SK-N-MC (cell line): Measurements from ENCODE around the gene PPP1R7.
"Not testable (repeated sequence)": the region's sequence is repeated elsewhere in the genome, so short reads cannot be mapped to it uniquely, and the experiment has no call there.

Experiments
- DNase-seq: peaks from one replicate; pipeline ENCODE4 v3.0.0-alpha.2; 2011; ENCODE audit warnings: low read depth, low spot score
- H3K27ac ChIP-seq: fragments of 200-600 bp; sonication (generic); 2 replicates; pipeline ENCODE4 v1.5.1; 2016; ENCODE audit warnings: mixed run types
- H3K36me3 ChIP-seq: fragments of 200-600 bp; sonication (generic); 2 replicates; pipeline ENCODE4 v1.6.1; 2017; ENCODE audit warnings: antibody characterized with exemption, low read length, mixed read lengths; ENCODE audit not compliant: insufficient read depth
- H3K4me3 ChIP-seq: fragments of 200-600 bp; sonication (generic); 2 replicates; pipeline ENCODE4 v1.5.1; 2016
- H3K9ac ChIP-seq: fragments of 200-600 bp; sonication (generic); 2 replicates; pipeline ENCODE4 v1.8.0; 2017; ENCODE audit warnings: mixed run types, mixed read lengths; ENCODE audit not compliant: insufficient read length
- H3K9me3 ChIP-seq: fragments of 200-600 bp; sonication (generic); 2 replicates; pipeline ENCODE4 v1.6.1; 2017; ENCODE audit warnings: low read depth, mild to moderate bottlenecking, antibody characterized with exemption, low read length, moderate library complexity, mixed read lengths
- EZH2 ChIP-seq: fragments of 200-600 bp; sonication (generic); IDR thresholded peaks from one replicate; pipeline ENCODE4 v1.6.1; 2017; ENCODE audit warnings: antibody characterized with exemption
- FOXP2 ChIP-seq: optimal IDR thresholded peaks from 2 replicates; pipeline ENCODE3; 2011; ENCODE audit warnings: mild to moderate bottlenecking, moderate library complexity; ENCODE audit not compliant: insufficient read depth; ENCODE audit errors: extremely low read length, control extremely low read depth
- POLR2AphosphoS5 ChIP-seq: IDR thresholded peaks from 2 replicates; pipeline ENCODE4 v1.6.1; 2012; ENCODE audit warnings: mild to moderate bottlenecking, low read depth, low read length, borderline replicate concordance

The PPP1R7 gene, protein sequence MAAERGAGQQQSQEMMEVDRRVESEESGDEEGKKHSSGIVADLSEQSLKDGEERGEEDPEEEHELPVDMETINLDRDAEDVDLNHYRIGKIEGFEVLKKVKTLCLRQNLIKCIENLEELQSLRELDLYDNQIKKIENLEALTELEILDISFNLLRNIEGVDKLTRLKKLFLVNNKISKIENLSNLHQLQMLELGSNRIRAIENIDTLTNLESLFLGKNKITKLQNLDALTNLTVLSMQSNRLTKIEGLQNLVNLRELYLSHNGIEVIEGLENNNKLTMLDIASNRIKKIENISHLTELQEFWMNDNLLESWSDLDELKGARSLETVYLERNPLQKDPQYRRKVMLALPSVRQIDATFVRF

DNA sequence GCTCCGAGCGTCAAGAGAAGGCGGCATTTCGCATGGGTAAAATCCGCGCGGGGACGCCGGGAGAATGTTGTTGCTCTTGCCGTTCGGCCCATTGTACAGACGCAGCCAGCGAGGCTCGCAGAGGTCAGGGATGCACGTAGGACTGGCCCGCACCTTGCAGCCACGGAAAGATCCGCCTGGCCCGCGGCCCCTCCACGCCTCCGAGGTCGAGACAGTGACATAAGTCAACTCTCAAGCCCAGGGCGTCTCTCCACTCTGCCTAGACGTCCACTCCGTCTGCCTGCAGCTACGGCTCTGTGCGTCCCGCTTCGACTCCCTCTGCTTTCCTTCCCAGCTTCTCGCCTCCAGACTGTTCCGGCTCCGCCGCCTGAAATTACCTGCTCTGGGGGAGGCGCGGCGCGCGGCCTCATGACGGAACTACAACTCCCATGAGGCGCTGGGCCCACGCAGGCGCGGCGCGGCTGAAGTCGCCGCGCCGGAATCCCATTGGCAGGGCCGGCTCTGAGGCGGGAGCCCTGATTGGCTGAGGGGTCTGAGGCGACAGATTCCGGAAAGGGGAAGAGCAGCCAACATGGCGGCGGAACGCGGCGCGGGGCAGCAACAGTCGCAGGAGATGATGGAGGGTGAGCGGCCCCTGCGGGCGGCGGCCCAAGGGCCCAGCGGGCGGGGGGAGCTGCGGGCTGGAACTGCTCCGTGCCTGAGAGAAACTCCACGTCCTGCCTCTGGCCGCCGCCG, at the start of gene PPP1R7:
Gene PPP1R7, plus strand, starts transcription at position 543 of the 735 bp plus-strand sequence. Its CDS starts 29 bp downstream, at position 572.
- H3K4me3 ChIP-seq: peak within 1 kb of the TSS; percentile 92
- peak within 1 kb of the TSS; percentile 82 for H3K9ac ChIP-seq
- H3K9me3 ChIP-seq: no peaks in the 10 kb centered on the region
- H3K27ac ChIP-seq: no peak within 1 kb of the TSS
- TF ChIP-seq EZH2: no peak
- no peak for TF ChIP-seq FOXP2
- peak; percentile 82; the same call in 1 of the 2 replicates for TF ChIP-seq POLR2AphosphoS5
- DNase-seq: peak; percentile 74
- H3K36me3 ChIP-seq: no peaks in the 10 kb centered on the region

DNA sequence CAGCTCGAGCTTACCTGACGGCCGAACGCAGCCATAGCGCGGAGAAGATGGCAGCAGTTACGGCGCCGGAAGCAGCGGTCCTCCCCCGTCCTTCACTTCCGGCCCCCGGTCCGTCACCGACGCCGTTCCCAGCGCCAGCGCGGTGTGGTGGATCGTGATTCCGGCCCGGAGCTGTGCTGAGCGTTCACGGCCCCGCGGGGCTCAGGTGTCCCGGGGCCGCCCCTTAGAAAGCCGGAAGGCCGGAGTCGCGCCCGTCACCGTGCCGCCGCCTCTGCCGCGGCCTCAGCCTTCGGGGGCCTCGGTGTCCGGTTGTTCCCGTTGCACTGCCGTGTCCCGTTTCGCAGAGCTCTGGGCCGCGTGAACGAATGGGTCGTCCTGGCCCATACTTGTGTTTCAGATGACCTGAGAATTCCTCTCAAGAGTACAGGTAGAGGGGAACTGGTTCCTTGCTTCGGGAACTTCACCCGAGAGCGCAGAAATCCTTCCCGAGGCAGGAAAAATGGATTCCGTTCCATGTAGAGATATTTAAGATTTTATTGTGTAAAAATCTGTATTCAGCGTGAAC, 47.9 kb upstream of the PPP1R7 start, which contains the start of gene MTERF4:
Gene MTERF4, minus strand, starts transcription at position 49 of the 565 bp plus-strand sequence. Its CDS starts 14 bp downstream, at position 35.
- Histone ChIP-seq H3K27ac (peak within 1 kb of the TSS; percentile 76; the same call in 1 of the 2 replicates), H3K4me3 (peak within 1 kb of the TSS; percentile 95), H3K36me3 (peaks cover 13% of the 10 kb centered on the region; the same call in 1 of the 2 replicates), H3K9ac (peak within 1 kb of the TSS; percentile 96), H3K9me3 (no peaks in the 10 kb centered on the region)
- TF ChIP-seq POLR2AphosphoS5 (peak; percentile 92), FOXP2 (no peak)
- DNase-seq: peak; percentile 20

DNA sequence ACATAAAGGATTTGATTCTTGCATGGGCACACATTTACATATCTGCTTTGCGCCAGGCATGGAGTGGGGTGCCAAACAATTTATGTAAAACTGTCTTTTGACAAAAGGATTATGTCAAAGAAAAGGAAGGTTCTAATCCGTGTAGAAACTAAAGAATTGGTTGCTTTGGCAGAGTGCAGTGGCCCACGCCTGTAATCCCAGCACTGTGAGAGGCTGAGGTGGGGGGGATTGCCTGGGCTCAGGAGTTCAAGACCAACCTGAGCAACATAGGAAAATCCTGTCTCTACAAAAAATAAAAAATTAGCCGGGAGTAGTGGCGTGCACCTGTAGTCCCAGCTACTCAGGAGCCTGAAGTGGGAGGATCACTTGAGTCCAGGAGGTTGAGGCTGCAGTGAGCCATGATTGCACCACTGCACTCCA, 47.1 kb upstream of the PPP1R7 start:
- no peak for DNase-seq
- no peak for TF ChIP-seq POLR2AphosphoS5
- TF ChIP-seq EZH2: no peak
- no peak for TF ChIP-seq FOXP2
- H3K9ac ChIP-seq: peak overlapping the region; percentile 96
- peaks cover 5% of the 10 kb centered on the region; the same call in 1 of the 2 replicates for H3K36me3 ChIP-seq
- H3K4me3 ChIP-seq: peak overlapping the region; percentile 95
- H3K9me3 ChIP-seq: no peaks in the 10 kb centered on the region
- H3K27ac ChIP-seq: no peak overlapping the region; the same call in 1 of the 2 replicates

DNA sequence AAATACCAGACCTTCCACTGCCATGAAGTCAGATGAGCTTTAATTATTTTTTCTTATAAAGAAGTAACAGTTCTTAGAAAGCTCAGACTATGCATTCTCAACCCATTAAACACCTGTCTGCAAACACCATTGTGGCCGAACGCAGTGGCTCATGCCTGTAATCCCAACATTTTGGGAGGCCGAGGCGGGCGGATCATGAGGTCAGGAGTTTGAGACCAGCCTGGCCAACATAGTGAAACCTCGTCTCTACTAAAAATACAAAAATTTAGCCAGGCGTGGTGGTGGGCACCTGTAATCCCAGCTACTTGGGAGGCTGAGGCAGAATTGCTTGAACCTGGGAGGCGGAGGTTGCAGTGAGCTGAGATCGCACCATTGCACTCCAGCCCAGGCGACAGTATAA, 45.7 kb upstream of the PPP1R7 start:
- H3K9ac ChIP-seq, H3K9me3 ChIP-seq, DNase-seq, H3K27ac ChIP-seq, H3K4me3 ChIP-seq, H3K36me3 ChIP-seq: not testable (repeated sequence)

DNA sequence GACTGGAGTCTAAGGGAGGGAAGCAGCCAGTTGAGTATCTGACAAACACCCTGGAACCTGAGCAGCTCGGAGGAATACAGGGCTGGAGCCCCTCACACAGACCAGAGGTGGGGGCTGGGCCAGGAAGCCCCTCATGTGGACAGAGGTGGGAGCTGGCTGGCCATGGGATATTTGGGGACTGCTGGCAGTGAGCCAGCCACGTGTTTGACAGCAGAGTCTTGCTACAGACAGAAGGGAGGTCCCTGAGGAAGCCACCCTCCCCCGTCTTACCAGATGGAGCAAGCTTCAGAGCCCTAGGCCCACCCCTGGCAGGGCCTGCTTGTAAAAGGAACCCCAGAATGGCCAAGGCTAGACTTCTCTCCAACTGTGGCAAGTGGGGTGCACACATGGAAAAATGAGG, 44.6 kb upstream of the PPP1R7 start:
- Histone ChIP-seq H3K36me3 (no peaks in the 10 kb centered on the region; the same call in 1 of the 2 replicates), H3K9ac (no peak overlapping the region), H3K4me3 (no peak overlapping the region), H3K9me3 (no peaks in the 10 kb centered on the region), H3K27ac (no peak overlapping the region)
- TF ChIP-seq POLR2AphosphoS5: no peak
- DNase-seq: no peak

DNA sequence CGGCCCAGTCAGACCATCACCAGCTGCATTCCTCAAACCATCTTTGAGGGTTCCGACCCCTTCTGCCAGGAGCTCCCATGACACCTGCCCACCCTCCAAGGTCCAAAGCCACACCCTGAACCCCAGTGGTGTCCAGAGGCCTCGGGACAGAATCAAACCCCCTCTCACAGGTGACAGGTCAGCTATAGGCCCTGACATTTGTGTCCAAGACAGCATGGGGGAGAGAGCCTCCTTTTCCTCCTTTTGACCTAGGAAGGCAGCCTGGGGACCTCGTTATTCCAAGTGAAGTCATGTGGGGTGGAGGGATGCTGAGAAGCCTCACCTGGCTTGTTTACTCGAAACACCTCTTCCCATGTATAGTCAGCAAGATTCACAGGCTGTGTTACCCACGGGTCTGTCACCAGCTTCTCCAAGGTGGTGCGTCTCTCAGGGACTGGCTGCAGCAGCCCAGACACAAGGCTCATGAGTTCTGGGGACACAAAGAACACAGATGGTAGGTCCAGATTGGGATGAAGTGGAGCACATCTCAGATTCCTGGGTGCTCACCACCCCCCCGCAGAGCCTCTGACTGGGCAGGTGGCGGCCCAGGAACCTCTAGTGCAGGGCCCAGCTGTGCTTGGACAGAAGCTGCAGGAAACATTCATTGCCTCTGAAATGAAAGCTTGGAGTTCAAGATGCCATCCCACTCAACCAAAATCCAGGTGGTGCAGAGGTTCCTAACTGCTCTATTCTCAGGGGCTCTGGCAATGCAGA, 43.1 kb upstream of the PPP1R7 start:
- Histone ChIP-seq H3K36me3 (no peaks in the 10 kb centered on the region; the same call in 1 of the 2 replicates), H3K27ac (no peak overlapping the region), H3K9ac (no peak overlapping the region), H3K9me3 (no peaks in the 10 kb centered on the region), H3K4me3 (no peak overlapping the region)
- no peak for TF ChIP-seq FOXP2
- TF ChIP-seq POLR2AphosphoS5: no peak
- TF ChIP-seq EZH2: no peak
- DNase-seq: no peak

DNA sequence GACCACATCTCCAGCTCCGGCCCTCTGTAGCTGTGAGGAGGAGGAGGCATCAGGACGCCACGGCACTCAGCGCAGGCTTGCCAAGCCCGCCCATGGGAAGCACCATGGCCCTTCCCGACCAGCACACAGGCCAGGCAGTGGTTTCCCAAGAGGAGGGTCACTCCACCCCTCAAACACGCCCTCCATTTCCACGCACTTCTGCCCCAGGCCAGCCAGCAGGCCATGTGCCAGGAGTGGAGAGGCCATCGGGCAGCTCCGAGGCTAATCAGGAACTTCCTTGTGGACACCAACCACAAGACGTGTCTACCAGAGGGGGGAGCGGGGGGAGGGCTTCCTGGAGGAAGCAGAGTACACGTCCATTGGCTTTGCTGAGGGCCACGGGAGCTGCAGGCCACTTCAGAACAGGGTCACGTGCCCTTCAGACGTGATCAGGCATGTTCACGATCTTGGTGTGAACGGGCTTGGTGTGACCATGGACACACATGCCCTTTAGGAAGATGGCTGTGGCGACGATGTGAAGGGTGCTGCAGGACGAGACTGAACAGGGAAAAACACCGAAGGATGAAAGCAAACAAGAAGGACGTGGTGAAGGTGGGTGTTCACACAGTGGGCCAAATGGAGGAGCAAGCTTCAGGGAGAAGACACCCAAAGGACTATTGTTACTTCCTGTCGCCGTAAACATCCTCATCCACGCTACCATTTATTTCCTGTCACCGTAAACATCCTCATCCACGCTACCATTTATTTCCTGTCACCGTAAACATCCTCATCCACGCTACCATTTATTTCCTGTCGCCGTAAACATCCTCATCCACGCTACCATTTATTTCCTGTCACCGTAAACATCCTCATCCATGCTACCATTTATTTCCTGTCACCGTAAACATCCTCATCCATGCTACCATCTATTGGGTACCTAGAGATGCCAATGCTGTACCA, 41.7 kb upstream of the PPP1R7 start:
- Histone ChIP-seq H3K9me3 (no peaks in the 10 kb centered on the region), H3K9ac (no peak overlapping the region), H3K36me3 (no peaks in the 10 kb centered on the region; the same call in 1 of the 2 replicates), H3K27ac (no peak overlapping the region), H3K4me3 (no peak overlapping the region)
- no peak for DNase-seq
- TF ChIP-seq FOXP2 (no peak), EZH2 (no peak), POLR2AphosphoS5 (no peak)
